GM12873 (cell line): ENCODE measurements around the gene MAP4.

Experiments
- TF ChIP-seq, protein P1 (sequence below): IDR thresholded peaks from 2 replicates; pipeline ENCODE4 v1.5.1; 2012; ENCODE audit warnings: low read depth, mild to moderate bottlenecking, moderate library complexity, low read length, control low read depth; ENCODE audit not compliant: insufficient read depth; ENCODE audit errors: missing control alignments

The MAP4 gene

DNA sequence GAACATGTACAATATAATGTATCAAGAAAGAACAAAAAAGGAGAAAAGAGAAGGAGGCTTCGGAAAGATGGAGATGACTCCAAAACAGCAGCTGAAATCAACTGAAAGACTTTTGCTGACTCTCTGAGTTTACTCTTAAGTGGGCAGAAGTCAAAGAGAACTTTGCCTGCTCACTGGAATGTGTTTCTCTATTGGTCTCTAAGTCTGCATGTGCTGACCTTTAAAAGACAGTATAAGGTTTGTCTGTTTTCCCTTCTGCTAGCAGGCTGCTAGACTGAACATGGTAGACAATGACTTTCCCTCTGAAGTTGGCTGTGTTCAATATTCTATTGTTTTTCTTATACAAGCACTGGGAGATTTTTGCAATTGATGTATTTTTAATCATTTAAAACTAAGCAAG is 7.2 kb upstream of the MAP4 start:
- TF ChIP-seq, protein P1, sequence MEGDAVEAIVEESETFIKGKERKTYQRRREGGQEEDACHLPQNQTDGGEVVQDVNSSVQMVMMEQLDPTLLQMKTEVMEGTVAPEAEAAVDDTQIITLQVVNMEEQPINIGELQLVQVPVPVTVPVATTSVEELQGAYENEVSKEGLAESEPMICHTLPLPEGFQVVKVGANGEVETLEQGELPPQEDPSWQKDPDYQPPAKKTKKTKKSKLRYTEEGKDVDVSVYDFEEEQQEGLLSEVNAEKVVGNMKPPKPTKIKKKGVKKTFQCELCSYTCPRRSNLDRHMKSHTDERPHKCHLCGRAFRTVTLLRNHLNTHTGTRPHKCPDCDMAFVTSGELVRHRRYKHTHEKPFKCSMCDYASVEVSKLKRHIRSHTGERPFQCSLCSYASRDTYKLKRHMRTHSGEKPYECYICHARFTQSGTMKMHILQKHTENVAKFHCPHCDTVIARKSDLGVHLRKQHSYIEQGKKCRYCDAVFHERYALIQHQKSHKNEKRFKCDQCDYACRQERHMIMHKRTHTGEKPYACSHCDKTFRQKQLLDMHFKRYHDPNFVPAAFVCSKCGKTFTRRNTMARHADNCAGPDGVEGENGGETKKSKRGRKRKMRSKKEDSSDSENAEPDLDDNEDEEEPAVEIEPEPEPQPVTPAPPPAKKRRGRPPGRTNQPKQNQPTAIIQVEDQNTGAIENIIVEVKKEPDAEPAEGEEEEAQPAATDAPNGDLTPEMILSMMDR: no peak

DNA sequence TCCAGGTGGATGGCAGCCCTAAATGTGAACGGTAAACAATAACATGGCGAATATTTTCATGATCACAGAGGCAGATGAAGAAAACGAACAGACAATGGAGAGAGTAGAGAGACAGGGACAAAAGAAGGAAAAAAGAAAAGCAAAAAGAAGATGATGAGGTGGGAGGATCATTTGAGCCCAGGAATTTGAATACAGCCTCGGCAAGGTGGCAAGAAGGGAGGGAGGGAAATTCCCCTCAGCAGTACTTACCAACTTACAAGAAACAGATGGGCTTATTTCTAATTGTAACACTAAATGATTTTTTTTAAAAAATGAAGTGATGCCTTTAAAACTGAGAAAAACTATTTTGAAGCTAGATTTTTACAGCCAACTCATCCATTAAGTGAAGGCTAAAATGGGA is 6.0 kb upstream of the MAP4 start:
- TF ChIP-seq, protein P1: no peak

DNA sequence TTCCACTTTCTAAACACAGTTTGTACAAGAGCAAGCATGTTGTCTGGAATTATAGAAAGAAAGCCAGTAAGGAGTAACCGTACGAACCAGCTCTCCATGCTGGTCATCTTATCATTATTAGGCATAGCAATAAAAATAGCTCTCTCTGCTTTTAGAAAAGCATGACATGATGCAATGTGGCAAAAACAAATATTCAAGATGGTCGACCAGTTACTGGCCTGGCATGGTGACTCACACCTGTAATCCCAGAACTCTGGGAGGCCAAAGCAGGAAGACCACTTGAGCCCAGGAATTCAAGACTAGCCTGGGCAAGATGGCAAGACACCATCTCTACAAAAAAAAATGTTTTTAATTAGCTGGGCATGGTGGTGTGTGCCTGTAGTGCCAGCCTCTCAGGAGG is 2.6 kb upstream of the MAP4 start:
- TF ChIP-seq, protein P1: no peak

DNA sequence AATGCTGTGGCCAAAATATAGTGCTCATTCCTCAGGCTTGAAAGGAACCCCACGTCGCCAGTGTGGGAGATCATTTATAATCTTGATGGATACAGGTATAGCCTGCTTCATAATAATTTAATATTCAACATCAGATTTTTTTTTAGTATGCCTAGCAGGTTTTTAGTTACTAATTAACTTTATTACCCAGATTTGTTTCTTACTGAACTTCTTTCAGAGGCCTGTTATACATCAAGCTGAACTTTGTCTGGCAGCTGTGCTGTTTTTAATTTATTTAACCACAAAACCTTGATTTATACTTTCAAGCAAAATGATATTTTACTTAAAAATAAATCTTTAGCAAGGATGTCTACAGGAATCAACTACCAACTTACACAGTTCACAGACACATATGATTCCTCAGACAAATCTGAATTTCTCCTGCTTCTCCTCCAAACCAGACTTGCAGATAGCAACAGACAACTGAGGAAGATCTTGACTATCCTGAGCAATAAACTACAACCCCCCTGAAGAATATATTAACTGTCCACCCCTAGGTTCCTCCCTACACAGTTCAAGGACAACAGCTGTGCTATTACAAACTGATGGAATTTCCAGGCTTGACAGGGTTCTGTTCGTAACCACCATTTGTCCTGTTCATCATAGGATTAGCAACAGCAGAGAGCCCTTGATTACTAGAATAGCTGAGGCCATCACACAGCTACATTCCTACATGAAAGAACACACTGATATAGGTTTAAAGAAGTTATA is 610 bp downstream of the MAP4 start:
- TF ChIP-seq, protein P1: no peak

DNA sequence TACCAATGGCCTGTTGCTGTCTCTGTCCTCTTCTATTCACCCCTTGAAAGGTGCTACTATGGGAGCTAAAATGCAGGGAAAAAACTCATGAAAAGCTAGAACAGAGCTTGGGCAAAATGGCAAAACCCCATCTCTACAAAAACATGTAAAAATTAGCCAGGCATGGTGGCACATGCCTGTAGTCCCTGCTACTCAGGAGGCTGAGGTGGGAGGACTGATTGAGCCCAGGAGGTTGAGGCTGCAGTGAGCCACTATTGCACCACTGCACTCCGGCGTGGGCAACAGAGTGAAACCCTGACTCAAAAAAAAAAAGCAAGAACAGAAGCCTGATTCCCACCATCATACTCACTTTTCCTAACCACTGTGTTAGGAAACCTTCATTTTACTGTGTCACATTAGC is 1.9 kb downstream of the MAP4 start:
- TF ChIP-seq, protein P1: no peak

DNA sequence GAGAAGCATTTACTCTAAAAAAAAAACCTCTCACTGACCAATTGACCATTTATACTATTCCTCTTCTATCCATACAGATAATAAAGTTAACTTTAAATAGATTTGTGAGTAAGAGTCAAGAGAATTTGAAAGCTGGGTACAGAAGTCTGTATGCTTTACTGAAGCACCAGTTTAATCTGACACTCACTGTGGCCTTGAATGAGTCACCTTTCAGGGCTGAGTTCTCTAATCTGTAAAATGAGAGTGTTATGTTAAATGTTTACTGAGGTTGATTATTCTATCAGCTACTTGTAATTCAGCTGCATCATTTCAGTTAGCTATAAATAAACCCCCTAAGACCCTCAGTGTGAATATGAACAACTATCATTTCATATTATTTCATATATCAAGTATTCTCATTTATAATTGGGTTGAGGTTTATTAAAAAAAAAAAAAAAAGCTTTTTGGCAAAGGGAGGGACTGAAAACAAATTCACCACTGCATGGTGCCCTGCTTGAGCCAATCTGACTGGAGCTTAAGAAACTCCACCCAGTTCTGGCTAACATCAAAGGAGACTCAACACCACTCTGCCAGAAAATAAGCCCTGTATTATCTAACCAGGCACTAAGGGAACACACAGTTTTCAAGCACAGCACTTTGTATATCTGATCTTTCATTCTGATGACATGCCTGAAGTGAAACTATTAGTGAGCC is 2.8 kb downstream of the MAP4 start:
- TF ChIP-seq, protein P1: no peak

DNA sequence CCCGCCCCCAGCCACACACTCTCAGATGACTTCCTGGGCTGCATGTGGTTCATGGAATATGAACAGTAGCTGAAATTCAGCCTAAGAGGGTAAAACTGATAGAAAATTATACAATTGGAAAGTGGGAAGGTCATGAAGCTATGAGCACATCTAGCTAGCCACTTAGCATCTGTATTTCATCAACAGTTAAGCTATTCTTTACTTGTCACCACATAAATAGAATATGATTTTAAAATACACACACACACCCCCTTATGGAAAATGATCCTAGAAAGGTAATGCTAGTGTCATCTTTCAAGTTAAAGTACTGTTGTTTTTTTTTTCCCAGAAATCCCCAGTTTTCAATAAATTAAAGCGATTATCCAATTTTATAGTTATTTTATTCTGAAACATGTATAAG is 3.6 kb downstream of the MAP4 start:
- TF ChIP-seq, protein P1: no peak
